Ascending aorta (tissue), 2 donors: Measurements from ENCODE around the gene LCTL. TPM values are rescaled to one million over a fixed set of nuclear protein-coding genes. Genes with fewer than 3 reads are reported as not detected.

Source experiments
- DNase-seq, 2 donors: peaks; one replicate each; pipeline ENCODE4 v3.0.0-alpha.2; 2019; ENCODE audit warnings: low spot score in 2 of 2
- H3K27ac ChIP-seq, 2 donors: fragments of 200-600 bp; sonication (generic); one replicate each; pipeline ENCODE4 v1.5.1; 2016 to 2017; ENCODE audit warnings: mild to moderate bottlenecking in 1 of 2
- H3K27me3 ChIP-seq: fragments of 200-600 bp; sonication (generic); one replicate; pipeline ENCODE4 v1.5.1; 2017
- H3K36me3 ChIP-seq, 2 donors: fragments of 200-600 bp; sonication (generic); one replicate each; pipeline ENCODE4 v1.5.1; 2016
- H3K4me1 ChIP-seq, 2 donors: fragments of 200-600 bp; sonication (generic); one replicate each; pipeline ENCODE4 v1.5.1; 2016 to 2017; ENCODE audit warnings: mild to moderate bottlenecking in 1 of 2
- H3K4me3 ChIP-seq, 2 donors: fragments of 200-600 bp; sonication (generic); one replicate each; pipeline ENCODE4 v1.5.1; 2016 to 2017; ENCODE audit warnings: mild to moderate bottlenecking in 1 of 2
- H3K9me3 ChIP-seq, 2 donors: fragments of 200-600 bp; sonication (generic); one replicate each; pipeline ENCODE4 v1.5.1; 2016
- CTCF ChIP-seq, 3 experiments: fragments of 200-600 bp in 2 of 3; fragments of 450-650 bp in 1 of 3; sonication (generic) in 2 of 3; IDR thresholded peaks; one replicate each; pipeline ENCODE4 v1.5.1; 2016 to 2019; ENCODE audit warnings: antibody characterized with exemption in 3 of 3, mild to moderate bottlenecking in 1 of 3, moderate library complexity in 1 of 3
- intact Hi-C: fragments of 100-400 bp; cut with DNase I; formaldehyde crosslinking; loops from one replicate; pipeline ENCODE4 v1.15.1; 2023
- total RNA-seq: library from RNA; depleted of rRNA; stranded (reverse); fragments of >200 nt; gene quantifications from one replicate; pipeline ENCODE4 v1.1.0, GENCODE V29; 2016

Gene LCTL
- total RNA-seq, 1 donor from 2014 or later = not detected

- Histone ChIP-seq H3K36me3 (no peaks in the 10 kb centered on the region), H3K4me1 (no peaks in the 10 kb centered on the region), H3K4me3 (no peak overlapping the region), H3K27me3 (no peaks in the 10 kb centered on the region), H3K27ac (no peak overlapping the region), H3K9me3 (no peaks in the 10 kb centered on the region)
- intact Hi-C loops = no loop called here
- no peak for DNase-seq
- TF ChIP-seq CTCF (IDR thresholded peaks at IDR 0.05) = no peak
Observed at GRCh38 chr15:66586155-66586976, 20.6 kb upstream of the LCTL start.

GRCh38 chr15:66581972-66582537 is 16.3 kb upstream of the LCTL start:
- DNase-seq = no peak
- Histone ChIP-seq H3K36me3 (no peaks in the 10 kb centered on the region), H3K9me3 (no peaks in the 10 kb centered on the region), H3K4me1 (peaks cover 0 to 4% of the 10 kb centered on the region in 2 donors), H3K27ac (no peak overlapping the region), H3K4me3 (no peak overlapping the region), H3K27me3 (no peaks in the 10 kb centered on the region)
- TF ChIP-seq CTCF (IDR thresholded peaks at IDR 0.05) = no peak
- intact Hi-C loops = no loop called here

- peaks cover 0 to 4% of the 10 kb centered on the region in 2 donors for H3K4me1 ChIP-seq
- no peak for TF ChIP-seq CTCF (IDR thresholded peaks at IDR 0.05)
- intact Hi-C loops = no loop called here
Observed at GRCh38 chr15:66580643-66581042, 14.8 kb upstream of the LCTL start.

GRCh38 chr15:66578286-66578875 is 12.6 kb upstream of the LCTL start:
- H3K36me3 ChIP-seq = no peaks in the 10 kb centered on the region
- peaks cover 0 to 4% of the 10 kb centered on the region in 2 donors for H3K4me1 ChIP-seq
- no peak overlapping the region for H3K4me3 ChIP-seq
- no peaks in the 10 kb centered on the region for H3K27me3 ChIP-seq
- no peak for DNase-seq
- no peak overlapping the region for H3K27ac ChIP-seq
- TF ChIP-seq CTCF (IDR thresholded peaks at IDR 0.05) = no peak
- H3K9me3 ChIP-seq = no peaks in the 10 kb centered on the region
- intact Hi-C loops = no loop called here

More at GRCh38 chr15:66580643-66581042, 14.8 kb upstream of the LCTL start:
- Histone ChIP-seq H3K4me3 (no peak overlapping the region), H3K27ac (peak overlapping the region in 1 of 2 donors; percentile 25), H3K36me3 (no peaks in the 10 kb centered on the region), H3K9me3 (no peaks in the 10 kb centered on the region), H3K27me3 (no peaks in the 10 kb centered on the region)
- peak; percentile 18 to 74 for DNase-seq

- H3K4me3 ChIP-seq = no peak overlapping the region
Observed at GRCh38 chr15:66574596-66574950, 8.8 kb upstream of the LCTL start.

More at GRCh38 chr15:66574596-66574950, 8.8 kb upstream of the LCTL start:
- no peak for DNase-seq
- H3K36me3 ChIP-seq = no peaks in the 10 kb centered on the region
- TF ChIP-seq CTCF (IDR thresholded peaks at IDR 0.05) = no peak
- no peaks in the 10 kb centered on the region for H3K4me1 ChIP-seq
- no peak overlapping the region for H3K27ac ChIP-seq
- intact Hi-C loops = no loop called here
- no peaks in the 10 kb centered on the region for H3K9me3 ChIP-seq
- no peaks in the 10 kb centered on the region for H3K27me3 ChIP-seq
